Ishikawa (cell line): ENCODE measurements around the gene PDGFB.

Experiments used
- CEBPB ChIP-seq: IDR thresholded peaks from 2 replicates; pipeline ENCODE4 v1.6.1; 2012
- CREB1 ChIP-seq: IDR thresholded peaks from 2 replicates; pipeline ENCODE4 v1.6.1; 2012; ENCODE audit warnings: low read depth
- EP300 ChIP-seq: IDR thresholded peaks from 2 replicates; pipeline ENCODE4 v1.6.1; 2012; ENCODE audit warnings: borderline replicate concordance
- FOXM1 ChIP-seq: IDR thresholded peaks from 2 replicates; pipeline ENCODE4 v1.6.1; 2012; ENCODE audit warnings: low read depth, borderline replicate concordance
- REST ChIP-seq: IDR thresholded peaks from 2 replicates; pipeline ENCODE4 v1.6.1; 2012; ENCODE audit warnings: low read depth, mild to moderate bottlenecking
- TAF1 ChIP-seq: IDR thresholded peaks from 2 replicates; pipeline ENCODE4 v1.6.1; 2012; ENCODE audit warnings: low read depth, mild to moderate bottlenecking
- TCF12 ChIP-seq: IDR thresholded peaks from 2 replicates; pipeline ENCODE4 v1.6.1; 2012; ENCODE audit warnings: low read depth
- TEAD4 ChIP-seq: IDR thresholded peaks from 2 replicates; pipeline ENCODE4 v1.6.1; 2012
- USF1 ChIP-seq: IDR thresholded peaks from 2 replicates; pipeline ENCODE4 v1.6.1; 2012
- YY1 ChIP-seq: IDR thresholded peaks from 2 replicates; pipeline ENCODE4 v1.6.1; 2012; ENCODE audit warnings: low read depth
- ZBTB7A ChIP-seq: IDR thresholded peaks from 2 replicates; pipeline ENCODE4 v1.6.1; 2012; ENCODE audit warnings: low read depth
- TF ChIP-seq, protein P1 (sequence below): IDR thresholded peaks from 2 replicates; pipeline ENCODE4 v1.6.1; 2012

GRCh38 chr22:39254122-39254521 lies 9.3 kb upstream of the PDGFB start:
- TF ChIP-seq ZBTB7A (no peak), REST (no peak), CEBPB (no peak), EP300 (no peak), CREB1 (no peak), TEAD4 (no peak), TAF1 (no peak), YY1 (no peak), FOXM1 (no peak), USF1 (no peak), TCF12 (no peak)
- TF ChIP-seq, protein P1, sequence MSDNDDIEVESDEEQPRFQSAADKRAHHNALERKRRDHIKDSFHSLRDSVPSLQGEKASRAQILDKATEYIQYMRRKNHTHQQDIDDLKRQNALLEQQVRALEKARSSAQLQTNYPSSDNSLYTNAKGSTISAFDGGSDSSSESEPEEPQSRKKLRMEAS, result no peak
